Measurements from ENCODE around the gene KCNK4.

Gene KCNK4

GRCh38 chr11:64268893-64269539, 22.1 kb upstream of the KCNK4 start:
- DNase-seq (ENCODE audit: low read depth), result no peak

- DNase-seq (ENCODE audit: low read depth), result peak; percentile 100
These were observed 21.4 kb upstream of the KCNK4 start for GRCh38 chr11:64269540-64270220.

GRCh38 chr11:64275031-64275800, 15.9 kb upstream of the KCNK4 start:
- DNase-seq (ENCODE audit: low read depth), result no peak

- DNase-seq (ENCODE audit: low read depth), result no peak
These were observed 15.3 kb upstream of the KCNK4 start for GRCh38 chr11:64275841-64276240.

- no peak for DNase-seq (ENCODE audit: low read depth)
These were observed 14.3 kb upstream of the KCNK4 start for GRCh38 chr11:64276653-64277431.

- DNase-seq (ENCODE audit: low read depth), result no peak
These were observed 12.4 kb upstream of the KCNK4 start for GRCh38 chr11:64278576-64279190.

- no peak for DNase-seq (ENCODE audit: low read depth)
These were observed 8.9 kb upstream of the KCNK4 start for GRCh38 chr11:64281957-64282770.

GRCh38 chr11:64283092-64283491, 8.0 kb upstream of the KCNK4 start:
- DNase-seq (ENCODE audit: low read depth), result no peak

- DNase-seq (ENCODE audit: low read depth), result peak; percentile 78
These were observed 6.8 kb upstream of the KCNK4 start, which contains the start of gene BAD for GRCh38 chr11:64284048-64284961. Gene BAD, minus strand, starts transcription at chr11:64284665. Its CDS starts 297 bp downstream, at chr11:64284368.

- no peak for DNase-seq (ENCODE audit: low read depth)
These were observed 5.9 kb upstream of the KCNK4 start, which contains the start of gene GPR137 for GRCh38 chr11:64284962-64285884. Gene GPR137, plus strand, starts transcription at chr11:64285848. Its CDS starts 677 bp downstream, at chr11:64286525.

- DNase-seq (ENCODE audit: low read depth), result no peak
These were observed 5.0 kb upstream of the KCNK4 start for GRCh38 chr11:64285885-64286800.

- DNase-seq (ENCODE audit: low read depth), result no peak
These were observed 4.3 kb upstream of the KCNK4 start for GRCh38 chr11:64286801-64287159.

GRCh38 chr11:64287676-64288352, 3.3 kb upstream of the KCNK4 start:
- no peak for DNase-seq (ENCODE audit: low read depth)

- DNase-seq (ENCODE audit: low read depth), result no peak
These were observed 2.8 kb upstream of the KCNK4 start for GRCh38 chr11:64288353-64288750.

GRCh38 chr11:64289002-64289564, 2.0 kb upstream of the KCNK4 start:
- DNase-seq (ENCODE audit: low read depth), result no peak
